HG03432 (cell line): Measurements from ENCODE around the gene DAAM2.

Experiments used
- ATAC-seq: cut with Tn5 transposase; IDR thresholded peaks from one replicate; pipeline ENCODE4 v1.9.1; 2021; ENCODE audit warnings: mild to moderate bottlenecking, moderate library complexity; ENCODE audit not compliant: unreplicated experiment

The DAAM2 gene

GRCh38 chr6:39904946-39905639 lies 112.9 kb downstream of the DAAM2 start:
- no peak for ATAC-seq

GRCh38 chr6:39905640-39905975 lies 113.4 kb downstream of the DAAM2 start:
- ATAC-seq, result no peak

- no peak for ATAC-seq
Measured at GRCh38 chr6:39906318-39906761, 114.2 kb downstream of the DAAM2 start.

GRCh38 chr6:39907871-39908575 lies 115.8 kb downstream of the DAAM2 start:
- ATAC-seq, result no peak

- ATAC-seq, result no peak
Measured at GRCh38 chr6:39908838-39909583, 116.8 kb downstream of the DAAM2 start.

- ATAC-seq, result no peak
Measured at GRCh38 chr6:39909701-39910100, 117.5 kb downstream of the DAAM2 start.

GRCh38 chr6:39910164-39910563 lies 118.0 kb downstream of the DAAM2 start:
- no peak for ATAC-seq

- ATAC-seq, result no peak
Measured at GRCh38 chr6:39910744-39911143, 118.6 kb downstream of the DAAM2 start.

GRCh38 chr6:39911513-39912125 lies 119.4 kb downstream of the DAAM2 start:
- no peak for ATAC-seq

GRCh38 chr6:39912446-39912845 lies 120.3 kb downstream of the DAAM2 start:
- no peak for ATAC-seq

GRCh38 chr6:39913391-39913916 lies 121.3 kb downstream of the DAAM2 start:
- ATAC-seq, result no peak

GRCh38 chr6:39914239-39914638 lies 122.1 kb downstream of the DAAM2 start:
- no peak for ATAC-seq

- no peak for ATAC-seq
Measured at GRCh38 chr6:39915866-39916265, 123.7 kb downstream of the DAAM2 start.

GRCh38 chr6:39917329-39917728 lies 125.2 kb downstream of the DAAM2 start:
- ATAC-seq, result no peak

GRCh38 chr6:39917981-39918380 lies 125.8 kb downstream of the DAAM2 start:
- ATAC-seq, result no peak

GRCh38 chr6:39918831-39919230 lies 126.7 kb downstream of the DAAM2 start:
- ATAC-seq, result no peak

- no peak for ATAC-seq
Measured at GRCh38 chr6:39920157-39920556, 128.0 kb downstream of the DAAM2 start.

- ATAC-seq, result no peak
Measured at GRCh38 chr6:39922821-39923220, 130.6 kb downstream of the DAAM2 start.

GRCh38 chr6:39923394-39923793 lies 131.2 kb downstream of the DAAM2 start:
- ATAC-seq, result no peak

GRCh38 chr6:39923861-39924260 lies 131.7 kb downstream of the DAAM2 start:
- ATAC-seq, result no peak

GRCh38 chr6:39924283-39924682 lies 132.1 kb downstream of the DAAM2 start:
- ATAC-seq, result no peak
